GM12874 (cell line): ENCODE results near the gene TLK1.

ENCODE experiments used
- CTCF ChIP-seq: IDR thresholded peaks from 2 replicates; pipeline ENCODE4 v1.5.1; 2011; ENCODE audit warnings: low read depth, mild to moderate bottlenecking, control low read depth, low read length, moderate library complexity; ENCODE audit not compliant: insufficient read depth

TLK1 gene

DNA sequence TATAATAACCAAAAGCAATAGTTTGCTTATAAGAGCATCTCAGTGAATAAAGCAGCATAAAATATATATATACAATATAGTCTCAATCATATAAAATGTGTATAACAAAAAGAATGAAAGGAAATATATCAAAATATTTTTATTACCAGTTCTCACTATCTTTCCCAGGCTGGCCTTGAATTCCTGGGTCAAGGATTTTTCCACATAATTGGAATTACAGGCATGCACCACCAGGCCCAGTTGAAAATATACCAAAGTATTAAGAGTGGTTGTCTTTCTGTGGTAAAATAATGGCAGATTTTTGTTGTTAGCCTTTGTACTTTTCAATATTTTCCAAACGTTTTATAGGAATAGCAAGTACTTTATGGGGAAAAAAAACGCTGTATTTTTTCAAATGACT lies 8.6 kb upstream of the TLK1 start:
- no peak for TF ChIP-seq CTCF

DNA sequence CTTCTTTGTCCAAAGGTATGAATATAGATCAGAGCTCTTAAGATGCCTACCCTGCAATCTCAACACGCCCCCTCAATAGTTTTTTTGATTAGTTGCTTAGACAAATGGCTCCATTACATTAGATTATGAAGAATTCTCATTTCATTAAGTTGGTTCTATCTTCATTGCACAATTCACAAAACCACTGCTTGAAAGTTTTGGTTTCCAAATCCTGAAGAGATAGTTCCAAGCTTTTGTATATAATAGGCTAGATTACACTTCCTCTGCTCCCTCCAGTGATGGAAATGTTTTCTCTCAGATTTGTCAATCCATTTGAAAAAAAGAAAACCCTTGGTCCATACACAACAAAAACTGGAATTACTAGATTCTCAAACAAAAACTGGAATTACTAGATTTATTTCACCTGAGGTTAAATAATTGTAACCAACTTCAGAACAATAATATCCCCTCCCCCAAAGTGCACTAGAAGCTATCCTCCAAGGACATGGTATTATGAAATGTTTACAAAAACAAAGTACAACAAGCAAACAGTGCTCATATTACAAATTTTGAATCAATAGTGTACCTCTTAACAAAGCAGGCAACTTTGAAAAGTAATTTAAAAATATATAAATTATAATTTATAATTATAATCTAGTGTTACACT lies 6.8 kb upstream of the TLK1 start:
- TF ChIP-seq CTCF = no peak

DNA sequence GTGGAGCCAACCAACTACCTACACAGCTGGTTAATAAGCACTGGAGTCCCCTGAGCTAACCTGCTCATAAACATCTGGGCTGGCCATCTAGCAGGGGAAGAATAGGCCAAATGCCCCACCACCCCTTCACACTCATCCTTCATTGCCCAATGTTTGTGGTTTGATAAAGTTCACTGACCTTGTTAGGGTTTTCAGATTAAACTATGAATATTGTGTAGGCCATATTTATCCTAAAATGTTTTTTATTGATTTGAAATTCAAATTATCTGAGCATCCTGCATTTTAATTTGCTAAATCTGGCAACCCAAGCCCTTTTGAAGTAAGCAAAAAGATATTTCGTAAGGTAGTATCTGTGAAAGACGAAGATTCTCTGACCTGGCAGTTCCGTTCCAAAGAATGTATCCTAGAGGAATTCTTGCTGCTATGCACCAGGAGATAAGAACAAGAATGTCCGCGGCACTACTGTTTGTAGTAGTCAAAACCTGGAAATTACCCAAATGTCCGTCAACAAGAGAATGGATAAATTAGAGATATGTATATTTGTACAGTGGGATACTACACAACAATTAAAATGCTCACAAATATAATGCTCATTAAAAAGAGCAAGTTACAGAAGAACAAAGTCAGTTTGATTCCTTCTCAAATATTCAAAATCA lies 5.8 kb upstream of the TLK1 start:
- no peak for TF ChIP-seq CTCF

- TF ChIP-seq CTCF = no peak
Observed at GRCh38 chr2:171165967-171166327, 5.3 kb upstream of the TLK1 start.

DNA sequence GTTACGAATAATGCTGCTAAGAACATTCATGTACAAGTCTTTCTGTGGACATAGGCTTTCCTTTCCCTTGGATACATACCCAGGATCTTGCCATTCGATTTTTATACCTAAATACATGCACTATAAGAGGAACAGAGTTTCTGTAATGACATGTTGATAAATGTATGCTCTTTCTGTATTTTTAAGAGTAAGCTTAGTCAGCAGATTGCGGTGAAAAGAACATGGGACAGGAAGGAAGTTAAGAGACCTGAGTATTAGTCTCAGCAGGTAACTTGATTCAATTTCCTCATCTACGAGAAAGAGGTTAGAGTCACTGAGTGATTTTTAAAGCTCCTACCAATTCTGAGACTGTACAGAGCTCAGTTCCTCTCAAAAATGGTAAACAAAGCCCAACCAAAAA lies 2.6 kb upstream of the TLK1 start:
- no peak for TF ChIP-seq CTCF

GRCh38 chr2:171160956-171161740 lies 455 bp upstream of the TLK1 start:
- no peak for TF ChIP-seq CTCF

DNA sequence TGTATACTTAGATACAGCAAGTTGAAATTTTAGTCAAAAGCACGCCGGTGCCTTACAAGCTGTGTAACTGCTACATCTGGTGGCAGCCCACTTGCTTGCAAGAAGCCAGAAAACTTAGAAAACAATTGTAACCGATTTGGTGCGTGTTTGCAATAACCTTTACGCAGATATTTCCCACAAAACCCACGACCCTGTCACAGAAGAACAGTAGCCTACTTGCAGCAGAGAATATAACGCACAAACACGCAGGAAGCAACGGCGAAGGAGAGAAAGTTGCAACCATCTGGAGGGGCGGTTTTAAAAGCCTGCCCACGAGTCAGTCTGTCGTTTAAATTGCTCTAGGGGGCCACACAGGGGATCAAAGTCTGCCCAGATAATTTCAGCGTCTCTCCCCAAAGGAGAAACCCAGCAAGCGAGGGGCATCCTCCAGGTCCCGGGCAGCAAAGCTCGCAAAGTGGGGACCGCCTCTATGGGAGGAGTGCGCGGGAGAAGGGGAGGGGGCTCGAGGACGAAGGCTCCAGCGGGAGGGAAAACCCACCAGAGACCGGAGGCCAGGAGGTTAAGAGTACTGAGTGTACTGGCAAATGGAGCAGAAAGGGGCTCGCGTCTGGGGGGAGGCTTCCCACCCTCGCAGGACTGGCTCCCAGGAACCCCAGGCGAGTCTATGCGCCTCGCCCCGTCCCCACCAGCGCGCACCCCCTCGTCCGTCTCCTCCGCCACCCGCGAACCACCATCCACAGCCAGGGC lies 1.1 kb downstream of the TLK1 start:
- peak; percentile 44 for TF ChIP-seq CTCF
